OCI-LY1 (cell line): ENCODE results near the gene ANGEL2.

Experiments
- H2AFZ ChIP-seq: fragments of 200-600 bp; sonication (generic), shearing (Covaris generic); 2 replicates; pipeline ENCODE4 v1.6.0; 2014; ENCODE audit warnings: antibody characterized with exemption, mild to moderate bottlenecking, low read length
- H3F3A ChIP-seq: fragments of 200-600 bp; sonication (generic), shearing (Covaris generic); 2 replicates; pipeline ENCODE4 v1.6.0; 2014; ENCODE audit warnings: mild to moderate bottlenecking, antibody characterized with exemption, low read length, moderate library complexity; ENCODE audit not compliant: insufficient read depth
- H3K27ac ChIP-seq: fragments of 200-600 bp; sonication (generic); 2 replicates; pipeline ENCODE4 v1.5.1; 2014; ENCODE audit warnings: low read length, mixed run types, mild to moderate bottlenecking, low read depth; ENCODE audit not compliant: poor library complexity, severe bottlenecking
- H3K27me3 ChIP-seq: fragments of 200-600 bp; sonication (generic); 2 replicates; pipeline ENCODE4 v1.6.0; 2014; ENCODE audit warnings: antibody characterized with exemption, mild to moderate bottlenecking, low read length, moderate library complexity; ENCODE audit not compliant: insufficient read depth
- H3K36me3 ChIP-seq: fragments of 200-600 bp; sonication (generic); 2 replicates; pipeline ENCODE4 v1.6.1; 2014; ENCODE audit warnings: mild to moderate bottlenecking, antibody characterized with exemption, low read length, moderate library complexity, mixed read lengths; ENCODE audit not compliant: insufficient read depth
- H3K4me1 ChIP-seq: fragments of 200-600 bp; sonication (generic); 2 replicates; pipeline ENCODE4 v1.5.1; 2014; ENCODE audit warnings: mild to moderate bottlenecking, low read length, moderate library complexity; ENCODE audit not compliant: insufficient read depth, severe bottlenecking
- H3K4me2 ChIP-seq: fragments of 200-600 bp; sonication (generic), shearing (Covaris generic); 2 replicates; pipeline ENCODE4 v1.6.1; 2014; ENCODE audit warnings: low read length
- H3K4me3 ChIP-seq: fragments of 200-600 bp; sonication (generic); 2 replicates; pipeline ENCODE4 v1.5.1; 2014; ENCODE audit warnings: low read length, low read depth, mild to moderate bottlenecking, mixed read lengths; ENCODE audit not compliant: poor library complexity, severe bottlenecking
- H3K79me2 ChIP-seq: fragments of 200-600 bp; shearing (Covaris generic); 2 replicates; pipeline ENCODE4 v1.6.1; 2016; ENCODE audit warnings: mixed run types, low read length, mixed read lengths; ENCODE audit not compliant: insufficient read depth
- H3K9ac ChIP-seq: fragments of 200-600 bp; sonication (generic), shearing (Covaris generic); 2 replicates; pipeline ENCODE4 v1.6.1; 2014; ENCODE audit warnings: mild to moderate bottlenecking, low read length, mixed read lengths
- H3K9me2 ChIP-seq: fragments of 200-600 bp; sonication (generic), shearing (Covaris generic); 2 replicates; pipeline ENCODE4 v1.6.1; 2014; ENCODE audit warnings: low read depth, mild to moderate bottlenecking, low read length, mixed read lengths
- H3K9me3 ChIP-seq: fragments of 200-600 bp; shearing (Covaris generic); 2 replicates; pipeline ENCODE4 v1.6.1; 2014; ENCODE audit warnings: low read length, mixed read lengths
- H4K20me1 ChIP-seq: fragments of 200-600 bp; sonication (generic), shearing (Covaris generic); 2 replicates; pipeline ENCODE4 v1.6.0; 2016; ENCODE audit warnings: mild to moderate bottlenecking, low read length; ENCODE audit not compliant: insufficient read depth
- EZH2 ChIP-seq: fragments of 200-600 bp; sonication (generic), shearing (Covaris generic); IDR thresholded peaks from 2 replicates; pipeline ENCODE4 v1.8.0; 2017; ENCODE audit warnings: borderline replicate concordance, mixed run types, mild to moderate bottlenecking, antibody characterized with exemption, low read length, moderate library complexity, mixed read lengths
- TF ChIP-seq, protein P1 (sequence below): fragments of 200-600 bp; sonication (generic), shearing (Covaris generic); IDR thresholded peaks from 2 replicates; pipeline ENCODE4 v1.5.1; 2017; ENCODE audit warnings: mild to moderate bottlenecking, antibody characterized with exemption, low read length, moderate library complexity, mixed read lengths

Gene ANGEL2

DNA sequence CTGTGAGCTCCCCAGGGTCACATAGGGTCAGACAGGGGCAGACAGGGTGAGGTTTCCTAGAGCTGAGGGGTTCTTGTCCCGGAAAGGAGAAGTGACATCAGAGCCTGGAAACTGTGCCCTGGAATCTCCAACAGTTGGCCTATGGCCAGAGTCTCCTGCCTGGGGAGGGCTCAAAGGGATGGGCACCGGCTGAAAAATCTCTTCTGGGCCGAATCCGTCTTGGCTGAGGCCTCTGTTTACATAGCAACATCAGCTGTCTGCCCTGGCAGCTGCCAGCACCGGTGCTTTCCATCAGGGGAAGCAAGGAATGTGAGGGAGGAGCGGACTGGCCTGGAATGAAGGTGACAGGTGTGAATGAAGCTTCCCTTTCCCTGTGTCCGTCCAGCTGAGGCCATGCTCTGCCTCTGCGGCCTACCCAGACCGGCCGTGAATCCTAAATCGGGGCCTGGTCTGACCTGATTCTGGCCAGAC is 34.6 kb downstream of the ANGEL2 start:
- Histone ChIP-seq H3K27me3 (no peaks in the 10 kb centered on the region), H3K9me3 (no peaks in the 10 kb centered on the region), H4K20me1 (no peaks in the 10 kb centered on the region), H3K27ac (no peak overlapping the region), H2AFZ (no peak overlapping the region), H3F3A (no peaks in the 10 kb centered on the region), H3K36me3 (no peaks in the 10 kb centered on the region), H3K79me2 (no peaks in the 10 kb centered on the region), H3K9me2 (no peaks in the 10 kb centered on the region), H3K9ac (no peak overlapping the region), H3K4me1 (no peaks in the 10 kb centered on the region), H3K4me2 (no peak overlapping the region), H3K4me3 (no peak overlapping the region)
- TF ChIP-seq, protein P1, sequence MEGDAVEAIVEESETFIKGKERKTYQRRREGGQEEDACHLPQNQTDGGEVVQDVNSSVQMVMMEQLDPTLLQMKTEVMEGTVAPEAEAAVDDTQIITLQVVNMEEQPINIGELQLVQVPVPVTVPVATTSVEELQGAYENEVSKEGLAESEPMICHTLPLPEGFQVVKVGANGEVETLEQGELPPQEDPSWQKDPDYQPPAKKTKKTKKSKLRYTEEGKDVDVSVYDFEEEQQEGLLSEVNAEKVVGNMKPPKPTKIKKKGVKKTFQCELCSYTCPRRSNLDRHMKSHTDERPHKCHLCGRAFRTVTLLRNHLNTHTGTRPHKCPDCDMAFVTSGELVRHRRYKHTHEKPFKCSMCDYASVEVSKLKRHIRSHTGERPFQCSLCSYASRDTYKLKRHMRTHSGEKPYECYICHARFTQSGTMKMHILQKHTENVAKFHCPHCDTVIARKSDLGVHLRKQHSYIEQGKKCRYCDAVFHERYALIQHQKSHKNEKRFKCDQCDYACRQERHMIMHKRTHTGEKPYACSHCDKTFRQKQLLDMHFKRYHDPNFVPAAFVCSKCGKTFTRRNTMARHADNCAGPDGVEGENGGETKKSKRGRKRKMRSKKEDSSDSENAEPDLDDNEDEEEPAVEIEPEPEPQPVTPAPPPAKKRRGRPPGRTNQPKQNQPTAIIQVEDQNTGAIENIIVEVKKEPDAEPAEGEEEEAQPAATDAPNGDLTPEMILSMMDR: no peak
- TF ChIP-seq EZH2: no peak

DNA sequence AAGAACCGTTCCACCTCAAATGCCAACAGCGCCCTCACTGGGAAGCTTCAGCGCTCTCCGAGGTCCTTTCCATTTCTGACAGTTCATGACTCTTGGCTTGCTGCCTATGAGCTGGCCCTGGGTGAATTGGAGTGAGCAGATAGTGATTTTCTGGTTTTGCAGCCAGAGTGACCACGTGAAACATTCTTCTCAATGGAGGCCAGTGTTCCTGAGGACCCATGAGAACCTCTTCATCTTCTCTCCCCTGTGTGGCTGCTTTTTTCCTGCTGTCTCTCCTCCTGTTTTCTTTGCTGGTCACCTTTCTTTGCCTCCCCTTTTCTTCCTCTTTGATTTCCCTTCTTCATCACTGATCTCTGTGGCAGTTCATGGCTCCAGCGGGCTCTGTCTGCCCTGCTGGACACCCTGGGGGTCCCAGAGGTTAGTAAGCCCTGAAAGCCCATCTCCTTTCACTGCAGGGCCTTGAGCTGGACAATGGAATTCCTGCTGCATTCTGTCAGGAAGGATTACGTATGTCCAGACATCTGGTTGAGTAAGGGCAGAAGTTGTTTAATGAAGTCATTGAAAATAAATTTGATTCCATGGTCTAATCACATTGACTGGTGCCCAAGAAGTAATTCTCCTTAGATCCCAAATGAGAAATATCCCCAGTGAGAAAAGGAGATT is 35.4 kb downstream of the ANGEL2 start:
- H3F3A ChIP-seq: no peaks in the 10 kb centered on the region
- TF ChIP-seq EZH2: no peak
- TF ChIP-seq, protein P1: peak; percentile 15; the same call in 1 of the 2 replicates
- no peak overlapping the region for H3K4me2 ChIP-seq
- H3K79me2 ChIP-seq: no peaks in the 10 kb centered on the region
- H3K4me1 ChIP-seq: no peaks in the 10 kb centered on the region
- H3K36me3 ChIP-seq: no peaks in the 10 kb centered on the region
- no peak overlapping the region for H2AFZ ChIP-seq
- H3K9me2 ChIP-seq: no peaks in the 10 kb centered on the region
- no peak overlapping the region for H3K9ac ChIP-seq
- no peak overlapping the region for H3K27ac ChIP-seq
- H3K9me3 ChIP-seq: no peaks in the 10 kb centered on the region
- no peak overlapping the region for H3K4me3 ChIP-seq
- no peaks in the 10 kb centered on the region for H3K27me3 ChIP-seq
- no peaks in the 10 kb centered on the region for H4K20me1 ChIP-seq

DNA sequence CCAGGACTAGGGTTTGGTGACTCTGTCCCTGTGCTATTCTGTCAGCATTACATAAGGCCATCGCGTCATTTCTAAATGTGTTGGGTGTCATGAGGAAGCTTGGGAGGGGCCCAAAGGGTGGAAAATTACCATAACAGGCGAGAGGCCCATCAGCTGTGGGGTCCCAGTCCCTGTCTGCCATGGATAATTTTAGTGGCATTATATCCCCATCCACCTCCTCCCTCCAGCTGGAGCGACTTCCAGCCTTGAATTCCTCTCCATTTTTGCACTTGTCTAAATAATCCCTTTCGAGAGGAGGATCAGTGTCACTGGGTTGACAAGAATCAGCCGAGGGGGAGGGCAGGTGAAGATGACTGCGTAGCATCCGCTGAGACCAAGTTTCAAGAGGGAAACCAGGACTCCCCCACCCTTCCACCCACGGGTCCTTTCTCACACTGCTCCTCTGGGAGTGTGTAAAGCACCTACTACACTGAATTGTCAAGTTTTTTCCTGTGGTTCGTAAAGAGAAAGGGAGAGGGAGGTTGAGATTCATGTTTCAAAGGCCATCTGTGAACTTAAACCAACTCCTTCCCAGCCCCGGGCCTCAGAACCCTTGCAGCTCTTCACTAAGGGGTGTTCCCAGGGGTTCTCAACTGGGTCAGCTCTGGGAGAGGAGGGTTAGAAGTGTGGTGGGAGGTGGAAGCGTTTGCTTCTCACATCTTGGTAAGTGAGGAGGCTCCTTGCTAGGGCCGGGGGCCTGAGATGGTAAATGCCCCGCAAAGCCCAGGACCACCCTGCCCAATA is 36.1 kb downstream of the ANGEL2 start:
- TF ChIP-seq, protein P1: no peak
- H3K4me3 ChIP-seq: no peak overlapping the region

More for the DNA sequence above, 36.1 kb downstream of the ANGEL2 start:
- Histone ChIP-seq H3K27me3 (no peaks in the 10 kb centered on the region), H3K4me2 (no peak overlapping the region), H3K9me3 (no peaks in the 10 kb centered on the region), H3K79me2 (no peaks in the 10 kb centered on the region), H3K9me2 (no peaks in the 10 kb centered on the region), H2AFZ (no peak overlapping the region), H4K20me1 (no peaks in the 10 kb centered on the region), H3K9ac (no peak overlapping the region), H3K36me3 (no peaks in the 10 kb centered on the region), H3K27ac (no peak overlapping the region), H3F3A (no peaks in the 10 kb centered on the region), H3K4me1 (no peaks in the 10 kb centered on the region)
